Measurements from ENCODE around the gene CPD. TPM values are rescaled to one million over a fixed set of nuclear protein-coding genes. Genes with fewer than 3 reads are reported as not detected.

Gene CPD
- total RNA-seq, 4 donors from 2014 or later: 54.6 to 144 (median 104) TPM

DNA sequence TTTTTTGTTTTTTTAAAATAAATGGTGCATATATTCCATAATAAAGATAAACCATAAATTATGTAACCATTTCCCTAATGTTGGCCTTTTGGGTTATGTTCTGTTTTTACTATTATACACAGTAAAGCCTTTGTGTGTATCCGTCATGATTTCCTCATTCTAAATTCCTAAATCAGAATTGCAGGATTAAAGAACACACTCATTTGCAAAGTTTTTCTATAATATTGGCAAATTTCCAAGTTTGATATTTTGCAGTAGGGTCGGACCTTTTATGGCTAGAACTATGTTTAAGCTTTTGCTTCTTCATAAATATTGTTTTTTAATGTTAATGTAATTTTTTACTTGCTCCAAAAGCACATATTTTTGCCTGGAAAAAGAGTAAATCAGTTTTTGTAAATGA lies 115.1 kb downstream of the CPD start:
- no peaks in the 10 kb centered on the region for H3K9me3 ChIP-seq
- H3K4me1 ChIP-seq: no peaks in the 10 kb centered on the region
- intact Hi-C loops (cut with DNase I; ENCODE audit: low total_unique reads): no loop called here
- no peaks in the 10 kb centered on the region for H3K27me3 ChIP-seq
- H3K36me3 ChIP-seq: no peaks in the 10 kb centered on the region
- TF ChIP-seq POLR2A (IDR thresholded peaks at IDR 0.05): no peak
- TF ChIP-seq, protein P1, sequence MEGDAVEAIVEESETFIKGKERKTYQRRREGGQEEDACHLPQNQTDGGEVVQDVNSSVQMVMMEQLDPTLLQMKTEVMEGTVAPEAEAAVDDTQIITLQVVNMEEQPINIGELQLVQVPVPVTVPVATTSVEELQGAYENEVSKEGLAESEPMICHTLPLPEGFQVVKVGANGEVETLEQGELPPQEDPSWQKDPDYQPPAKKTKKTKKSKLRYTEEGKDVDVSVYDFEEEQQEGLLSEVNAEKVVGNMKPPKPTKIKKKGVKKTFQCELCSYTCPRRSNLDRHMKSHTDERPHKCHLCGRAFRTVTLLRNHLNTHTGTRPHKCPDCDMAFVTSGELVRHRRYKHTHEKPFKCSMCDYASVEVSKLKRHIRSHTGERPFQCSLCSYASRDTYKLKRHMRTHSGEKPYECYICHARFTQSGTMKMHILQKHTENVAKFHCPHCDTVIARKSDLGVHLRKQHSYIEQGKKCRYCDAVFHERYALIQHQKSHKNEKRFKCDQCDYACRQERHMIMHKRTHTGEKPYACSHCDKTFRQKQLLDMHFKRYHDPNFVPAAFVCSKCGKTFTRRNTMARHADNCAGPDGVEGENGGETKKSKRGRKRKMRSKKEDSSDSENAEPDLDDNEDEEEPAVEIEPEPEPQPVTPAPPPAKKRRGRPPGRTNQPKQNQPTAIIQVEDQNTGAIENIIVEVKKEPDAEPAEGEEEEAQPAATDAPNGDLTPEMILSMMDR (IDR thresholded peaks at IDR 0.05): no peak
- H3K4me3 ChIP-seq: no peak overlapping the region
- no peak for DNase-seq
- H3K27ac ChIP-seq: no peak overlapping the region

DNA sequence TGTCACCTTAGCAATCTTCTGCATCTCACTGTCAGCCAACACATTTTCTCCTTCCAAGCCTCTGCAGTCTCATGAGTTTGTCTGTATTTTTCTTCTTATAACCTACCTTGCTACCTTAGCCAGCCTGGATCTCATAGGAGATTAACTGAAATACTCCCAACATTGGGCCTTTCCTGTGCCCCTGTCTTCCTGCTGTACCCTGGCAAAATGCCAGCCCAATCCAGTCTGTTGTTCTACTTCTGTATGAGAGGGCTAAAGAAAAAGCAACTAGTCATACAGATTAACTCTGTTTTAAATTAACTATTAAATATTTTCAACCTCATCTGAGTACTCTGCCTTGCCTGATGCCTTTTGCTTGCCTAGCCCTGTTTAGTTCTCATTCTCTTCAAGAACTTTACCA lies 116.9 kb downstream of the CPD start:
- DNase-seq: no peak
- intact Hi-C loops (cut with DNase I; ENCODE audit: low total_unique reads): no loop called here
- TF ChIP-seq POLR2A (IDR thresholded peaks at IDR 0.05): no peak
- TF ChIP-seq, protein P1 (IDR thresholded peaks at IDR 0.05): no peak
- no peaks in the 10 kb centered on the region for H3K9me3 ChIP-seq
- no peak overlapping the region for H3K27ac ChIP-seq
- H3K27me3 ChIP-seq: no peaks in the 10 kb centered on the region
- H3K4me3 ChIP-seq: no peak overlapping the region
- no peaks in the 10 kb centered on the region for H3K4me1 ChIP-seq
- H3K36me3 ChIP-seq: no peaks in the 10 kb centered on the region

DNA sequence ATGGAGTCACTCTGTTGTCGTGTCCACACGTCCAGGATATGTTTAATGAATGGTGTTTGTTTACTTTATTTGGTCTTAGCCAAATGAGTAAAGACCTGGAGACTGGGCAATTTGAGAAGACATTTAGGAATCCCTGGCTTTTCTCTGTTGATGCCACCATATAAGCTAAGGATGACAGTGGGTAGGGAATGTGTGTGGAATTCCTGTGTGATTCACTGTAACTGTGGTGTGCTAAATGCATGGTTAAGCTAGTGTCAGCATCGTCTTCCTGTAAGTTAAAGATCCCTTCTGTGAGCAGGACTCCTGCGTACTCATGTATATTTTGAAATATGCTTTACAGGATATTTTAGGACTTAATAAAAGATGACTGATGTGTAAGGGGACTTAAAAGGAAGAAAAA lies 124.8 kb downstream of the CPD start:
- intact Hi-C loops (cut with DNase I; ENCODE audit: low total_unique reads): no loop called here
- H3K36me3 ChIP-seq: no peaks in the 10 kb centered on the region
- H3K9me3 ChIP-seq: no peaks in the 10 kb centered on the region
- H3K4me3 ChIP-seq: no peak overlapping the region
- TF ChIP-seq, protein P1 (IDR thresholded peaks at IDR 0.05): no peak
- no peak for TF ChIP-seq POLR2A (IDR thresholded peaks at IDR 0.05)
- H3K4me1 ChIP-seq: no peaks in the 10 kb centered on the region
- H3K27me3 ChIP-seq: no peaks in the 10 kb centered on the region
- DNase-seq: no peak
- no peak overlapping the region for H3K27ac ChIP-seq

DNA sequence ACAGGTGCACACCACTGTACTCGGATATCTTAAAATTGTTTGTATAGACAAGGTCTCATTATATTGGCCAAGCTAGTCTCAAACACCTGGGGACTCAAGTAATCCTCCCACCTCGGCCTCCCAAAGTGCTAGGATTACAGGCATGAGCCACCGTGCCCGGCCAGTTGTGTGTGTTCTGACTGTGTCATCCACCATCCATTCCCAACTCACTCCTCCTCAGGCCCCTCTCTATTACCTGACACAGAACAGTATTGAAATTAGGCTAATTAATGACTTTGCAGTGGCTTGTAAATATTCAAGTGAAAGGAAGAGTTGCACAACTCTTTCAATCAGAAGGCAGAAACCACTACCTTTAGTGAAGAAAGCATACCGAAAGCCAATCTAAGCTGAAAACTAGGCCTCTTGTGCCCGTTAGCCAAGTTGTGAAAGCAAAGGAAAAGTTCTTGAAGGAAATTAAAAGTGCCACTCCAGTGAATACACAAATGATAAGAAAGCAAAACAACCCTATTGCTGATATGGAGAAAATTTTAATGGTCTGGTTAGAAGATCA lies 127.2 kb downstream of the CPD start:
- TF ChIP-seq, protein P1 (IDR thresholded peaks at IDR 0.05): no peak
- no peak for TF ChIP-seq POLR2A (IDR thresholded peaks at IDR 0.05)
- Histone ChIP-seq H3K36me3 (no peaks in the 10 kb centered on the region), H3K9me3 (no peaks in the 10 kb centered on the region), H3K27ac (no peak overlapping the region), H3K4me1 (no peaks in the 10 kb centered on the region), H3K27me3 (no peaks in the 10 kb centered on the region), H3K4me3 (no peak overlapping the region)
- intact Hi-C loops (cut with DNase I; ENCODE audit: low total_unique reads): no loop called here
- DNase-seq: no peak

DNA sequence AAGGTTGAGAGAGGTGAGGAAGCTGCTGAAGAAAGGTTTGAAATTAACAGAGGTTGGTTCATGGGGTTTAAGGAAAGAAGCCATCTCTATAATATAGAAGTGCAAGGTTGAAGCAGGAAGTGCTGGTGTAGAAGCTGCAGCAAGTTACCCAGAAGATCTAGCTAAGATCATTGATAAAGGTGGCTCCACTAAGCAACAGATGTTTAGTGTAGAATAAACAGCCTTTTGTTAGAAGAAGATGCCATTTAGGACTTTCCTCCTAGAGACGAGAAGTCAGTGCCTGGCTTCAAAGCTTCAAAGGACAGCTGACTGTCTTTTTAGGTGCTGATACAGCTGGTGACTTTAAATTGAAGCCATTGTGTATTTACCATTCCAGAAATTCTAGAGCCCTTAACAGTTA lies 127.8 kb downstream of the CPD start:
- Histone ChIP-seq H3K4me1 (no peaks in the 10 kb centered on the region), H3K36me3 (no peaks in the 10 kb centered on the region), H3K4me3 (no peak overlapping the region), H3K27me3 (no peaks in the 10 kb centered on the region), H3K27ac (no peak overlapping the region), H3K9me3 (no peaks in the 10 kb centered on the region)
- TF ChIP-seq POLR2A (IDR thresholded peaks at IDR 0.05): no peak
- TF ChIP-seq, protein P1 (IDR thresholded peaks at IDR 0.05): no peak
- no peak for DNase-seq
- intact Hi-C loops (cut with DNase I; ENCODE audit: low total_unique reads): no loop called here

Measured in uterus (tissue), 4 donors.